Epidermal melanocyte (primary cell): Measurements from ENCODE around the gene PIMREG.
A peak's percentile ranks its signal among the peaks of the same experiment; 100 is the strongest.

Experiments
- DNase-seq: peaks from one replicate; pipeline ENCODE4 v3.0.0; 2011; ENCODE audit warnings: low spot score; ENCODE audit not compliant: insufficient read length

The PIMREG gene, protein sequence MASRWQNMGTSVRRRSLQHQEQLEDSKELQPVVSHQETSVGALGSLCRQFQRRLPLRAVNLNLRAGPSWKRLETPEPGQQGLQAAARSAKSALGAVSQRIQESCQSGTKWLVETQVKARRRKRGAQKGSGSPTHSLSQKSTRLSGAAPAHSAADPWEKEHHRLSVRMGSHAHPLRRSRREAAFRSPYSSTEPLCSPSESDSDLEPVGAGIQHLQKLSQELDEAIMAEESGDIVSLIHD

GRCh38 chr17:6443692-6444570 lies at the start of gene PIMREG:
TSS of gene PIMREG (plus strand) at chr17:6444455. CDS start at chr17:6445111, 656 bp downstream.
- peak; percentile 99 for DNase-seq

DNA sequence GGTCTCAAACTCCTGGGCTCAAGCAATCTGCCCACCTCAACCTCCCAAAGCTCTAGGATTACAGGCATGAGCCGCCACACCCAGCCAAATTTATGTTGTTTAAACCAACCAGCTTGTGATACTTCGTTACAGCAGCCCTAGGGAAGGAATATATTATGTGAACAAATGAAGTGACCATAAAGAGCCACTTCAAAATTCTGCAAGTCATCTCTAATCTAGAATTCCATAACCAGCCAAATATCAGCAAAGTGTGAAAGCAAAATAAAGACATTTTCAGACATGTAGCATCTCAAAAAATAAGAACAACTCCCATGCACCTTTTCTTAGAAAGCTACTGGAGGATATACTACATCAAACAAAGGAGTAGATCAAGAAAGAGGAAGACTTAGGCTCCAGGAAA lies 45.3 kb upstream of the PIMREG start:
- DNase-seq: no peak

- DNase-seq: no peak
These were observed 42.0 kb upstream of the PIMREG start for GRCh38 chr17:6402258-6402657.

- no peak for DNase-seq
These were observed 36.0 kb upstream of the PIMREG start for GRCh38 chr17:6408276-6408675.

DNA sequence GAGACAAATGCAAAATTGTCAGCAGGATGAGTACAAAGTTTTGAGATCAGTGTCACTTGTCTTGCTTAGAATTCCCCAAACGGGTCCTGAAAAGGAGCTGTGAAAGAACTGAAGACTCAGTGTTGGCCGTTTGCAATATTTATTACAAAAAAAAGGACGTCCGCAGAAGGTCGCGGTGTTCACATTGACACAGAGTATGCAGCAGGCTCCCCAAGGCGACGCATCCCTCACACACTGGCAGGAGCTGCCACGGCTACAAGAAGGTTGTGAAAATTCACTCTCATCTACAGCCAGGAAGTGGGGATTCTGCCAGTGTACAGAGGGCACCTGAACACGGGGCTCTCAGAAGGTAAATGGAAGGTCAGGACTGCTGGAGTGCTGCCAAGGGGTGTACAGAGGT lies 35.5 kb upstream of the PIMREG start:
- no peak for DNase-seq

DNA sequence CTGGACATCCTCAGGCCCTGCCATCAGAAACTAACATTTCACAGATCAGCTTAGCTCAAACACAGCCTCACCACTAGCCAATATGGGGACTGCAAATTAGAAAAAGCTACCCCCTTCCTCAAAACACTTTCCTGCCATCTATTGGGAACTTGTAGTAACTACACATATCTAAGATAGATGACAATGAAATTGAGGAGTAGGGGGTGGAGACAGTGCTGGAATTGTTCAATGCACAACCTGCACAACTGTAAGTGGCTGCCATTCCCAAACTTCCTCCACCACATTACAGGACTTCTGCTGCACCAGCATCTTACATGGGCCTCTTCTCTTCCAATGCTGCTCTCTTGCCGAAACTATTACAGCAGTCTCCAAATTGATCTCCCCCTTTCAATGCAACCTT lies 31.2 kb upstream of the PIMREG start:
- no peak for DNase-seq

DNA sequence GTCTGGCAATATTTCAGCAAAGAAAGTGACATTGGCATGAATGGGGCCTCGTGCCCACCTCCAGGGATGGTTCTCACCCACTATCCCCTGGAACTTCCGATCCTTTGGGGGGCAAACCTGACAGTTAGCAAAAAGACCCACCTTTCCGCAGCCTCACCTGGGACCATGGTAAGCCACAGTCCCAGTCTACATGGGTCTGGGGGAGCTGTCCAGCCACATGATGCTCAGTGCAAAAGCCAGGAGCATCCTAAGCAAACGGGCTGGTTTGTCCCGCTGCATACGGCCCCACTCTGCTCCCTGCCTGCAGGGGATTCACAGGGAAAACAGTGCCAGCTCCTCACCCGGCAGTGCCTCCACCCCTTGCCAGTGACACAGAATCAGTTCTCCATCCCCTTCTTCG lies 28.6 kb upstream of the PIMREG start:
- no peak for DNase-seq

DNA sequence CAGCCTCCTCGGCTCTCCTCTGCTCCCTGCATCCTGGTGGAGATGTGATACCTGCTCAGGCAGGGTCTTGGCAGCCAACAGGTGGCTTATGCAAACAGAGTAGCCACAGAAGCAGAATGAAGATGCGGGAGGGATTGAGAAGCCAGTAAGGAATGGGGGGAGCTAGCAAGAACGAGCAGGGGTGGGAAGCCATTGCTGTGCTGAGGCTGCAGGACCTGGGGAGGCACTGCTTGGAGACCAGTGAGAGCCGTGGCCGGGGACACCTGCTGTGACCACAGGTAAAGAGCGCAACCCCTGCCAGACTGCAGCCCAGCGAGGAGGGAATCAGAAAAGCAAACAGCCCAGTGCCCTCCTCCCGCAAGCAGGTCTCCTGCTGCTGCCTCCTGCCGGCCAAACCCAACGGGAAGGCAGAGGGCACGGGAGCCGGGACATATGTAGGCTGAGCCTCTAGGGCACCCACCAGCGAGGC lies 24.0 kb upstream of the PIMREG start:
- no peak for DNase-seq

DNA sequence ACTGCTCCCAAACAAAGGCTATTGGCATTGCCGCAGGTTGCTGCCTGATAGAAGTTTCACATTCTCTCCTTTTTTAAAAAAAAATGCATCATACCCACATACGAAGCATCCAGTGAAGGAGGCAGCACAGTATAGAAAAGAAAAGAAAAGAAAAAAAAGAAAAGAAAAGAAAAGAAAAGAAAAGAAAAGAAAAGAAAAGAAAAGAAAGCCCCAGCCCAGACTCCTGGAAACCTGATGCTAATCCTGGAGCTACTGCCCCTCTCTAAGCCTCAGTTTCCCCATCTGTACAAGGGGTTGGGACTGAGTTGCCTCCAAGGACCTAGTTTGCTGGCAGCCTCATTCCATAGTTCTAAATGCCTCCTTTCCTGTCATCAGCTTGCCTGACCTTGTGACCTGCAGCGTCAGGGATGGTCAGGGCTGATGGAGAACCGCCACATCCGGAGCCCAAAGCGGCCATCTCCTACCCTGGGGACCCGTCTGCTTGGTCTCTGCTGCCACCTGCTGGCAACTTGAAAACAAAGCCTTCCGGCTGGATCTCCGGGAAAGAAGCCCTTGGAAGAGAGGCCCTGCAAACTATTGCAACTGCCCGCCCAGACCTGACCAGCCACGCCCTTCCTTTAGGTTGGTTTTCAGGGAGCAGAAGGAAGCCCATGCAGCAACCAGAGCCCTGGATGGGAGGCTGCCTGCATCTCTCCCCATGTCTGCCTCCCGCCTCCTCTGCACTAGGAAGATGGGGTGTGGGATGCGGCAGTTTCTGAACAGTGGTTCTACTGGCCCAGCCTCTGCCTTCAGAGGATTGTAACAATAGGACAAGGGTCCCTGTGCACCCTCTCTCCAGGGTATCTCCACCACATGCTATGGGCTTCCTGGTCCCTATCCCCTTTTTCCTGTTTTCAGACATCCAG lies 22.3 kb upstream of the PIMREG start:
- DNase-seq: peak; percentile 93

- DNase-seq: no peak
These were observed 21.5 kb upstream of the PIMREG start for GRCh38 chr17:6422654-6423241.

DNA sequence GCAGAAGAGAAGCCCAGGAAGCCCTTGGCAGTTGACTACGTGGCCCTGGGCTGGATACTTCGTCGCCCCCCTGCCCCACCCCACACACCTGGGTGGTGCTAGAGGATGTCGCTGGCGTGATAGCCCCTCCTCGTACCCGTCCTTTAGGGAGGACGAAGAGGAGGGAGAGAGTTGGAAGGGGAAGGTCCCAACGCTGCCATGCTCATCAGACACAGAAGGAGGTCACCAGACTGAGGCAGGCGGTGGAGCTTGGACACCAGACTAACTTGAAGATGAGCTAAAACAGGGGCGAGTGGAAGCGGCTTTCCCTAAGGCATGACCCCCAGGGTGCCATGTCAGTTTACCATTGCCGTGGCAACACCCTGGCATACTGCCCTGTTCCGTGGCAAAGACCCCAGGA lies 20.3 kb upstream of the PIMREG start:
- DNase-seq: no peak

GRCh38 chr17:6425407-6425806 lies 18.8 kb upstream of the PIMREG start:
- no peak for DNase-seq

GRCh38 chr17:6426356-6427101 lies 17.7 kb upstream of the PIMREG start:
- DNase-seq: no peak

- no peak for DNase-seq
These were observed 16.9 kb upstream of the PIMREG start for GRCh38 chr17:6427279-6427781.

DNA sequence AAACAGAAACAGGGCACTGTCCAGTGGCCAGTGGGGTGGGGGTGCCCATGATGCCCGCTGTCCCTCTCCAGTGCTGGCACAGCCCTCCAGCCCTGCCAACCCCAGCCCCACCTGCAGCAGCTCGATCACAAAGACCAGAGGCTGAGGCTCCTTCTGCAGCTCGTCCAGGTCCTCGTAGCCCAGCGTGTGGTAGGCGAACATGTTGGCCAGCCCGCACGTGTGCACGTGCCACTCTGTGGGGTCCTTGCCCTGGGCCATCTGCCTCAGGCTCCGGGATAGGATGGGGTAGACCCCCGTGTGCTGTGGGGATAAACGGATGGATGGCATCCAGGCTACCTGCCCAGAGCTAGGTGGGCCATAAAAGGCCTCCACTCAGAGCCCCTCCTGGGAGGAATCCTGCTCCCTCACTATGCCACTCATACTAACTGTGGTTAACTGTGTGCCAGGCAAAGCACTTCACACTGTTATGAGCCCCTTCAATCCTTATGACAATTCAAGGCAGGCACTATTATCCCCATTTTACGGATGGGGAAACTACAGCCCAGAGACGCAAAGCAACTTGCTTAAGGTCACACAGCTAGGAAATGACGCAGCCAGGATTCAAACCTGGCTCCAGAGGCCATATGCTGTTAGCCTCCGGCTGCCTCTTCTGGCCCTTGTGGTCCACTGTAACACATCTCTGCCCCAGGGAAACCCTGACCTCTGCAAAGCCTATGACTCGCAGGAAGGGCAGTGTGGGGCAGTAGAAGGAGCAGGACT lies 15.9 kb upstream of the PIMREG start:
- DNase-seq: no peak

GRCh38 chr17:6429266-6429665 lies 15.0 kb upstream of the PIMREG start:
- DNase-seq: no peak

GRCh38 chr17:6430769-6431168 lies 13.5 kb upstream of the PIMREG start:
- DNase-seq: no peak

DNA sequence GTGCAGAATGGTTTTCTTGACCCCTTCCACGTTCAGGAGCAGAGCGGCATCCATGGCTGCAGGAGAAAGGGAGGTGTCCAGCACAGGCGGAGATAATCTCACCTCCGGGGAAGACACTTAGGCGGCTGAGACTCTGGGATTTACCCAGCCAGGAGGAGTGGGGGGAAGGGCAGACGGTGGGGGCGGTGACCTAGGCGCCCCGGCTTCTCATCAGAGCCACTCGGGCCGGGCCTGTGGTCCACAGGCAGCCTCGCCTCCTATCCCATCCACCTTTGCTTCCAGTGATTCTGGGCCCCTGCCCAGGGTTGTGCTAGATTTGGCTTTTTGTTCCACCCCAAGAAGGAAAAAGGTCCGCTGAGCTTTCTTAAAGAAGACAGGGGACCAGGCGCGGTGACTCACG lies 9.2 kb upstream of the PIMREG start, which contains the start of gene AIPL1:
AIPL1 (minus strand) TSS at position 71 of the 400 bp plus-strand sequence; CDS start at position 54, 17 bp downstream.
- DNase-seq: no peak

DNA sequence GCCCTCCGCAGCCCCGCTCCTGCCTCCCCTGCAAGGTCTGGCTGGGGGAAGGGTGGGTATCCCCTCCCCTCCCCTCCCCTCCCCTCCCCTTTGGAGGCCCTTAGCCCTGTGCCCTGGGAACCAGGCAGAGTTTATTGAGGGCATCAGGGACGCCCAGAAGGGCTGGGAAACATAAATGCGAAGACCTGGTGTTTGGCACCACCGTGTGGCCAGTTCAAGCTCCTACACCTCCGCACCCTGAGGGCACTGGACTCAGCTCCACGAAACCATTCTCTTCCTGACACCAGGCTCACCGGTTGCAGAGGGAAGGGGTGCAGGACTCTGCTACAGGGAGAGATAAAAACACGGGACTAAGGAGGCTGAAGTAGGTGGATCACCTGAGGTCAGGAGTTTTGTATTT lies 8.3 kb upstream of the PIMREG start:
- DNase-seq: peak; percentile 66
